ENCODE data around the gene UHRF2. TPM values are rescaled to one million over a fixed set of nuclear protein-coding genes. Genes with fewer than 3 reads are reported as not detected.

UHRF2 gene
- total RNA-seq, 4 donors from 2014 or later = 44.3 to 56.6 (median 48.9) TPM

DNA sequence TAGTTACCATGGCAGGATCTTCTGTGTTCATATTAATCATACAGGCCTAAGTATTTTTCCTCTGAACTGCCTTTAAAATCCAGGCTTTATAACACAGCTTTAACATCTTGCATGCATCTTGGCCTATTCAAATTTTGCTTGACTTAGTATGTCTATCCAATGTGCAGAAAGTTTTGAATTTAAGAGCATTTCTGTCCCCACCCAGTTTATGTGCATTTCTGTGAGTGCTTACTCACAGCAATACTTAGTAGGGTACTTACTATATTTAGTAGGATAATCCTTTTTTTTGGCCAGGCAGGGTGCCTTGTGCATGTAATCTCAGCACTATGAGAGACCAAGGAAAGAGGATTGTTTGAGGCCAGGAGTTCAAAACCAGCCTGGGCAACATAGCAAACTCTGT, 18.0 kb downstream of the UHRF2 start:
- TF ChIP-seq, protein P1, sequence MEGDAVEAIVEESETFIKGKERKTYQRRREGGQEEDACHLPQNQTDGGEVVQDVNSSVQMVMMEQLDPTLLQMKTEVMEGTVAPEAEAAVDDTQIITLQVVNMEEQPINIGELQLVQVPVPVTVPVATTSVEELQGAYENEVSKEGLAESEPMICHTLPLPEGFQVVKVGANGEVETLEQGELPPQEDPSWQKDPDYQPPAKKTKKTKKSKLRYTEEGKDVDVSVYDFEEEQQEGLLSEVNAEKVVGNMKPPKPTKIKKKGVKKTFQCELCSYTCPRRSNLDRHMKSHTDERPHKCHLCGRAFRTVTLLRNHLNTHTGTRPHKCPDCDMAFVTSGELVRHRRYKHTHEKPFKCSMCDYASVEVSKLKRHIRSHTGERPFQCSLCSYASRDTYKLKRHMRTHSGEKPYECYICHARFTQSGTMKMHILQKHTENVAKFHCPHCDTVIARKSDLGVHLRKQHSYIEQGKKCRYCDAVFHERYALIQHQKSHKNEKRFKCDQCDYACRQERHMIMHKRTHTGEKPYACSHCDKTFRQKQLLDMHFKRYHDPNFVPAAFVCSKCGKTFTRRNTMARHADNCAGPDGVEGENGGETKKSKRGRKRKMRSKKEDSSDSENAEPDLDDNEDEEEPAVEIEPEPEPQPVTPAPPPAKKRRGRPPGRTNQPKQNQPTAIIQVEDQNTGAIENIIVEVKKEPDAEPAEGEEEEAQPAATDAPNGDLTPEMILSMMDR (IDR thresholded peaks at IDR 0.05; ENCODE audit: low read depth) = no peak

- TF ChIP-seq, protein P1 (IDR thresholded peaks at IDR 0.05; ENCODE audit: low read depth) = no peak
Measured at GRCh38 chr9:6433410-6433809, 20.4 kb downstream of the UHRF2 start.

- TF ChIP-seq, protein P1 (IDR thresholded peaks at IDR 0.05; ENCODE audit: low read depth) = no peak
Measured at GRCh38 chr9:6439051-6439703, 26.2 kb downstream of the UHRF2 start.

DNA sequence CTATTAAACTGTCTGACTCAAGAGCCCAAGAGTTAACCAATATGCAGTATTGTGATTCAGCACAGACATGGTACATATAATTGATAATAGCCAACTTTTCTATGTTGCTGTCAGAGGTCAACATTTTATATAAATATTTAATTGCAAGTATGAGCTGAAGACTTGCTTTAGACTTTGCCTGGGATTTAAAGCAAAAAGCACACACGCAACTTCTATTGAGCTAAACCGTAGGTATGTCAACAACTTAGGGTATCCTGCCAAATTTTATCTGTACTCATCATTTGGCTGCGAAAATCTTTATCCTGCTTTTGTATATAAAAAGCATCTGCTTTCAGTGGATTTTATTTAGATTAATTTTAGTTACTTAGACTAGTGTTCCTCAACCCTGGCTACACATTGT, 27.4 kb downstream of the UHRF2 start:
- TF ChIP-seq, protein P1 (IDR thresholded peaks at IDR 0.05; ENCODE audit: low read depth) = no peak

DNA sequence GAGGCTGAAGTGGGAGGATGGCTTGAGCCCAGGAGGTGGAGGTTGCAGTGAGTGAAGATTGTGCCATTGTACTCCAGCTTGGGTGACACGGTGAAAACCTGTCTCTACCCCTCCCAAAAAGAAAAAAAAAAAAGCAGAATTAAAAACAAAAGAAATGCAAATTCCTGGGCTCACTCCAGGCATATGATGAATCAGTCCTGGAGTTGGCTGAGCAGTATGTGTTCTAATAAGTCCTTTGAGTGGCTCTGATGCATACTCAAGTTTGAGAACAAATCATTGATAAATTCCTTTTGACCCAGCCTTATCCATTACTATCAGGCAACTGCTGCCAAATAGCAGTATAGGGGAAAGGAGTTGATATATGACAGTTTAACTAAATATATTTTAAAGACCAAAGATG, 28.3 kb downstream of the UHRF2 start:
- TF ChIP-seq, protein P1 (IDR thresholded peaks at IDR 0.05; ENCODE audit: low read depth) = no peak

GRCh38 chr9:6443661-6444060, 30.7 kb downstream of the UHRF2 start:
- TF ChIP-seq, protein P1 (IDR thresholded peaks at IDR 0.05; ENCODE audit: low read depth) = no peak

GRCh38 chr9:6444128-6444527, 31.1 kb downstream of the UHRF2 start:
- TF ChIP-seq, protein P1 (IDR thresholded peaks at IDR 0.05; ENCODE audit: low read depth) = no peak

All from subcutaneous adipose tissue (tissue), 4 donors.